NCI-H2196 treated with DMSO at 0.1 percent for 48 hours (cell line): ENCODE data around the gene OVOL1.

Experiments
- DNase-seq: peaks from one replicate; lab custom pipeline; 2025; ENCODE audit not compliant: unreplicated experiment; lab: John Stamatoyannopoulos, UW

OVOL1 gene

DNA sequence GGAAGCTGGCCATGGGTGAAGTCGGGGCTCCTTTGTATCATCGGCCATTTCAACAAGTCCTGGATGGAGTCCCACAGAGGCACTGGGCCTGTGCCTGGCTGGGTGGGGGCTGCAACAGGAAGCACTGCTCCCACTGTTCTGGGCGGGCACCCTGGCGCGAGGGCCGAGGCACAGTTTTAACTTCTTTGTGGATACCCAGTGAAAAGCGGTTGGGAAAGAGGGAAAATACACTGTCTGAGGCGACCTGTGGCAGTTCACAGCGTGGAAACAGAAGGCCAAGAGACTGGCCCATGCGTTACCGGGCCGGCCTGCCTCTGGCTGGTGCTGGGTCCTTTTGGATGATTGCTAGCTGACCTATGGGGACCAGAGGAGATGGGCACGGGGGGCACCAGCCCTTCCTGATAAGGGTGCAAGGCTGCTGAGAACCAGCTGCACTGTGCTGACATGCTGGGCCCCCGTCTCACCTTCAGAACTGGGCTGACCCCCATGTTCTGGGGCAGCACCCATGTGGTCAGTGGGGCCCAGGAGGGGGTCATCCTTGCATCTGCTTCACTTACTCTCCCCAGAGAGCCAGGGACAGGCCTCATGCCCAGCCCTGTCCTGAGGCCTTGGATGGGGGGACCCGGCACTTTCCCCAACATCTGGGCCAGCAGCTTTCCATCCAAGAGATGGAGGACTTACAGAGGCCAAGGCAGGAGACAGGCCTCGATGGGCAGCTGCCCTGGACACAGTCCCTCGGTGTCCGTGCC is 4.2 kb downstream of the OVOL1 start:
- no peak for DNase-seq

DNA sequence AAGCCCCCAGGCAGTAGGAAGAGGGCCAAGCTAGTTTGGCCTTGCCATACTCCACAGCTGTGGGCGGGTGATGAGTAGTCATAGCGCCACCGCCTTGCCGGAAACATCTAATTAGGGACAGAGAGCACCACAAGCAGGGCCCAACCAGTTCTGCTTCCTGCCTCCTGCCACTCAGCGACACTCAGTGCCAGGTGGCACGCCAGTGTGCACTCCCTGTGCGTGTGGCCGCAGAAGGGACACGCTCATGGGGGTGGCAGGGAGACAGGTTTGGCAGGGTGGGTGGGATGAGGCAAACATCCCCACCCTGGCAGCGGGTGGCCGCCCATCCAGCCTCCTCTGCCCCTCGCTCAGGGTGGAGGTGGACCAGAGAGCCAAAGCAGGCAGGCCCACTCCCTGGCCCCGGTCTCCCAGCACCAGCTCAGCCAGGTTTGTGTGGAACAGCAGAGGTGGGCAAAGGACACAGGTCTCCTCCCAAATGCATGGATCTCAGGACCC is 4.9 kb downstream of the OVOL1 start:
- no peak for DNase-seq

DNA sequence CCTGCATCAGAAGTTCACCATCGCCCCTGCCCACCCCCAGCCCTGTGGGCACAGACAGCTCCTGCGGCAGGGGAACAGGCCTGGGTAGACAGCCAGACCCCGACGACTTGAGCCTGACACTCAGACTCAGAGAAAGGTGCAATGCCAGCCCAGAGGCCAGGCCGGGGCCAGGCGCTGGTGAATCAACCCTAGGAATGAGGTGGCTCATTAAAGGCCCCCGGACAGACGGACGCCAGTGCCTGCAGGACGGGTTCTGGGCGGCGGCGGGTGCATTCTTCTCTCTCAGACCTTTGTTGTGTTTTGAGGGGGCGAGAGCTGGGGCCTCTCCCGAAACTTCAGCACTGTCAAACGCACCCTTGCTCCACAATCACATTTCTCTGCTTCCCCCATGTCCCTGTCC is 5.6 kb downstream of the OVOL1 start:
- DNase-seq: no peak

DNA sequence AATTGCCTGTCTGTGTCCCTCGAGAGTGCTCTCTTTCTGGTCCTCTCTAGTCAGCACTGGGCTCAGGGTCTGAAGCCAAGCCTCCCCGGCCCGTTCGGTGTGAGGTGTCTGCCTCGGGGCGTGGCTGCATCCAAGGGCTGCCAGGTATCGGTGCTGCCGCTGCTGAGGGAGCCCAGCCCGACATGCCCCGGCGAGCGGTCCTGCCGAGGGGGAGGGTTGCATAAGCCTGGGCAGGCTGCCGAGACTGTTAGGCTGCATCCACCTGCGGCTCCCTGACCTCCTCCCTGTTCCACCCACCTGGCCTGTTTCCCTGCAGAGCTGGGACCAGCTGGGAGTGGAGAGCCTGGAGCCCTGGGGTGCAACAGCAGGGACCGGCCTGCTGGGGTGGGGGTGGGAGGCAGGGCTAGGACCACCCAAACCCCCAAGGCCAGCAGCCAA is 6.3 kb downstream of the OVOL1 start:
- DNase-seq: peak; percentile 80

DNA sequence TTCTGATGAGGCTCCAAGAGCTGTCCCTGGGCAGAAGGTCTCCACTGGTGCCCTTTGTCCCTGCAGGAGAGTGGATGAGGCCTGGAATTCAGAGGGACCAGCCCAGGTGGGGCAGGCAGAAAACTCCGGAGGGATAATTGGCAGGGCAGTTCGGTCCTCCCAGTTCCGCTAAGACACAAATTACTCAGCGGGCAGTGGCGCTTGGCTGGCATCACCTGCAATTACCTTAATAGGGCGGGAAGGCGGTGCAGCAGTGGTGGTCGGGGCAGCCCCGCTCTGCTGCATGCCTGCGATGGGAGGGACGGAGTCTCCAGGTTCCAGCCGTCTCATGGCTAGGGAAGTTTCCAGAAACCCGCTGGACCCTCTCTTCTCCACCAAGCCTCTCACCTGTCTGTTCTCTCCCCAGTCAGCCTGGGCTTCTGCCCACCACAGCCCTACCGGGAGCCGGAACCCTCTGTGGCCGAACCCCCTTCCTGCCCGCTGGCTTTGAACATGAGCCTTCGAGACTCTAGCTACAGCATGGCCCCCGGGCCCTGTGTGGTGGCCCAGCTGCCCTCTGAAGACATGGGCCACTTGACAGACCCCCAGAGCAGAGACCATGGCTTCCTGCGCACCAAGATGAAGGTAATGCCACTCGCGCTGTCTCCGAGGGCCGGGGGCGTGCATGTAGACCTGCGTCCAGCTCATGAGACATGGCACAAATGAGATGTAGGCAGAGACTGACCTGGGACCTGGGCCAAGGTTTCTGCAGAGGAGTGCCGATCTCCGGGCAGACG is 7.0 kb downstream of the OVOL1 start:
- peak; percentile 8 for DNase-seq

DNA sequence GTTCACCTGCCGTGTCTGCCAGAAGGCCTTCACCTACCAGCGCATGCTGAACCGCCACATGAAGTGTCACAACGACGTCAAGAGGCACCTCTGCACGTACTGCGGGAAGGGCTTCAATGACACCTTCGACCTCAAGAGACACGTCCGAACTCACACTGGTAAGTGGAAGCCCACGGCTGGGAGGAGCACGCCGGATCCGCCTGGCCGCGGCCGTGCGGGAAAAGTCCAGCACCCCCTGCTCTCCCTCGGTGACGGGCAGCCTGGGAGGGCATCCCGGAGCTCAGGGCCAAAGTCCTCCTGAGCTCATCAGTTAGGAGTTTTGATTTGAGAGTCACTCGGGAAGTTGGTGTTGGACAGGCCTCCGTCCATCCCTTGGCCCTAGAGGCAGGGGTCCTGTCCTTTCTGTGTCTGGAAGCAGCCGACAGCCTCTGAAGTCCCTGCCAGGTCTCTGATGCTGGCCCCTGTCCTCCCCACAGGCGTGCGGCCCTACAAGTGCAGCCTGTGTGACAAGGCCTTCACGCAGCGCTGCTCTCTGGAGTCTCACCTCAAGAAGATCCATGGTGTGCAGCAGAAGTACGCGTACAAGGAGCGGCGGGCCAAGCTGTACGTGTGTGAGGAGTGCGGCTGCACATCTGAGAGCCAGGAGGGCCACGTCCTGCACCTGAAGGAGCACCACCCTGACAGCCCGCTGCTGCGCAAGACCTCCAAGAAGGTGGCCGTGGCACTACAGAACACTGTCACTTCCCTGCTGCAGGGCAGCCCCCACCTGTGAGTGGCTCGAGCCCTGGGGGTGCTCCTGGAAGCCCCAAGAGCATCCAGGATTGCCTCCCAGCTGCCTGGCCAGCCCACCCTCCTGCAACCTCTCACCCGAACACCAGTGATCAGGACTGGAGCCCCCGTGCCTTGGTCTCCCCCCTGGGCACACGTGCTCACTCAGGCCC is 8.0 kb downstream of the OVOL1 start:
- no peak for DNase-seq

DNA sequence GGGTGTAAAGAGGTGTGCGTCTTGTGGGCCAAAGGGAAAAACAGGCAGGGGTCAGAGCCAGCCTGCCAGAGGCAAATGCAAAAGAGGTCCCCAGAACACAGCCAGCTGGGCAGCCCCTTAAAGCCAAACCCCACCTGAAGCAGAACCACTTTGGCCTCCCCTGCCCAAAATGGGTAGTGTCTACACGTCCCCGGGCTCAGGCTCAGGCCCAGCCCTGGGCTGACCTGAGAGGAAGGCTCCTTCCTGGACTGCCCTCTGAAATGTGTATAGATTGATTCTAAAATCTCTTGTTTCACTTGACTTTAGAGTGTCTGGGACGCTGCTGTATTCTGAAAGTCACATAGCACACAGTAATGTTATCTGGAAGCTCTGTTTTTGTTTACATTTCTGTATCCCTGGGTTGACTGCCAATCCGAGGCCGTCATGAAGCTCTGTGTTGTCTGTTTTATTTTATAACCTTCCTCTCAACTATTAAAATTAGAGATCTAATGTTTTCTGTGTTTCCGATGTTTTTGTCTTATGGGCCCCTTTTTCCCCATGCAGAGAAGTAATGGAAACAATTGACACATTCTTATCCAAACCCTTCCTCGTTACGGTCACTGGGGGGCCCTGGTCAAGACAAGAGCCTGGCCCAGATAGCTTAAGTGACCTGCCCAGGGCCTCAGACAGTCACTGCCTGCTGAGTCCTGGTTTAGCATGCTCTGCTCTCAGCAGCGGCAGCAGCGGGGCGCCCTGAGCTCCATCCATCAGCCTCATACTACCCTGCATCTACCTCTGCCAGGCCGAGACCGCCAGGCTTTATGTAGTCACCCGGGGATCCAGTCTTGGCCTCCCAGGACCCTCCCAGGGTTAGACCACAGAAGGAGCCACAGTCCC is 10.1 kb downstream of the OVOL1 start:
- DNase-seq: no peak

DNA sequence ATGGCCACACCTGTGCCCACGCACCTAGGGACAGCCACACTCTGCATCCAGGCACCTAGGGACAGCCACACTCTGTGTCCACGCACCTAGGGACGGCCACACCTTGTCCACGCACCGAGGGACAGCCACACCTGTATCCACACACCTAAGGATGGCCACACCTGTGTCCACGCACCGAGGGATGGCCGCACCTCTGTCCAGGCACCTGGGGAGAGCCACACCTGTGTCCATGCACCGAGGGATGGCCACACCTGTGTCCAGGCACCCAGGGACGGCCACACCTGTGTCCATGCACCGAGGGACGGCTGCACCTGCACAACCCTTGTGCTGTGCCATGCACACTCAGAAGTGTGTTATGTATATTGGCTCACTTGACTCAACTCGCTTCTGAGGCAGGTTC is 10.8 kb downstream of the OVOL1 start:
- no peak for DNase-seq

DNA sequence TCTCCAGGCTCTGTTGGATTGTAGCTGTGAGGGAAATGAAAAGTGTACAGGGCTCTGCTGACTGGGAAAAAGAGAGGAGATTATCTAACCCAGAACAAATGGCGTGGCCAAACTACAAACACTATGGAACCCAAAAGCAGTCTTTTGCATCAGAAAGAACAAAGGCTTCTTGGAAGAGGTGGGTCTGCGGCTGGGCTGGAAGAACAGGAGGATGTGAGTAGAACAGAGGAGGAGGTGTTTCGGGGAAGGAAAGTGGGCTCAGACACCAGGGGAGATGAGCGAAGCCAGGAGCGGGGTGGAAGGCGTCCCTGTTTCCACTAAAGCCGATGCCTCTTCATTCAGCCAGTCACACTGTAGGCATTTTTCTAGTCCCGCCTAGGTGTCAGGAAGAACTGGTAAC is 12.0 kb downstream of the OVOL1 start:
- no peak for DNase-seq

DNA sequence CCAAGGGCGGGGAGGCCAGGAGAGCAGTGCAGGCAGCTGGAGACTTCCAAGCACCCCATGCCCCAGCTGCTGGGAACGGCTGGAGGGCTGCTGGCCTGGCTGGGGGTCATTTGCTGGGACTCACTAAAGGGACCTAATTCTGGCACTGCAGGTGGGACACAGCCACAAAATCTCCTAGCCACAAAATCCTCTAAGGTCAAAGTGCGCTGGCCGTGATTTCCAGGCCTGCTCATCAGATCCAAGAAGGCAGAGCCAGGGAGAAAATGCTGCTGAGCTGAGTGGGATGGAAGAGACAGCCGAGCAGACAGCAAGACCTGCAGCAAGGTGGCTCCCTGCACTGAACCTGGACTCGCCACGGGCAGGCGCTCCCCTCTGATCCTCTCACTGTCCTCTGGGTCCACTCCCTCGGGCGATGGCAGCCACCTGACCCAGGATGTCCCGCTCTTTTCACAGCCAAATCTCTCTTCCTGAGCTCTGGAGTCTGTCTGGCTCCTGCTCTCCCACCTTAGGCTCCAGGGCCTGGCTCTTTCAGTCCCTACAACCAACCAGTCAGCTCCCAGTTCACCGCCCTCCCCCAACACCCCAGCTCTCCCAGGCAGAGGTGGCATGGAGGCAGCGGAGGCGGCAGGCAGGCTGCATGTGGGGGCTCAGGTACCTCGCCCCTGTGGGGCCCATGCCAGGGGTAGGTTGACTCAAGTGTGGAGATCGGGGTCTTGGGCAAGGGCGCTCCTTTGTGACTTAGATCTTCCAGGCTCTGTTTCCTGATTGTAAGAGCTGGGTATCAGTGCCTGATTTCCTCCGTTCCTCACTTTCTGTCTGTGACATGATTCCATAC is 14.5 kb downstream of the OVOL1 start:
- no peak for DNase-seq

DNA sequence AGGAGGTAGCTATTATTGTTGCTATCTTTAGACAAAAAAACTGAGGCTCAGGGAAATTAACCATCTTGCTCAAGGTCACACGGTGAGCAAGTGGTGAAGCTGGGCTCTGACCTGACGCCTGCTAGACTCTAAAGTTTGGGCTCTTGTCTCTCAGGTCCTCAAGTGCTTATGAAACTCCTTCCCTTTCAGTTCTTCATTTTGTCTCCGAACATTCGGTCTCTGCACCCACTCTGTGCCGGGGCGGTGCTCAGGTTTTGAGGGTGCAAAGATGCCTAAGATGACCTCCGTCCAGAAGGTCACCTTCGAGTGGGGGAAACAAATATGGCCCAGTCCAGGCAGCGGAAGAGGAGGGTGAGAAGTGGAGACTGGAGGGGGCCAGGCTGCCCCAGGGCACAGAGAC is 16.0 kb downstream of the OVOL1 start:
- no peak for DNase-seq

DNA sequence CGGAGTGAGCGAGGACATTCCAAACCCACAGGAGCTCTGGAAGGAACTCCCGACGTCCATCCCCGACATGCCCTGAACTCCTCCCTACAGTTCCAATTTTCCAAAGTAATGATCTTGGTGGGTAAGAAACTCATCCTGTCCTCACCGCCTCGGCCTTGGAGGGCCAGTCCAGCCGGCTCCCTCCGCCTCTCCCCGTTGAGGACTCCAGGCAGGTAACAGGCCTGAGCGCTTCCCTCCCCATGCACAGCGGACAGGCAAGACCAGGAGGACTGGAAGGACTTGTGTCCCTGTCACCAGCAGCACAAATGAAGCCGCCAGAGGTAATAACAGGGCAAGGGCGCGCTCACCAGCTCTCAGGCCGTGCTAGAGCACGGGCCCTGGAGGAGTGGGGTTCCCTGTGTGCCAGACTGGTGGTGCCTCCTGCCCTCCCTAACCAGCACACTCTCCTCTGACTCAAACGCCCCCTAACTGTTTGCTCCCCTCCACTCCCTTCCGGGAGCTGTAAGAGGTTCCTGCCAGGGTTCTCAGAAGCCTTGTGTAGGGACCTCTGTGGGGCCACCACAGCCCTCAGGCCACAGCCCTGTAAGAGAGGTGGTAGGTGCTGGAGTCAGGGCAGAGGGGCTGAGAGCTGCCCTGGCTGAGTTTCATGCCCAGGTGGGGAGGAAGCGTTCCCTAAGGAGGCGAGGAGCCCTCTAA is 17.1 kb downstream of the OVOL1 start:
- DNase-seq: no peak

DNA sequence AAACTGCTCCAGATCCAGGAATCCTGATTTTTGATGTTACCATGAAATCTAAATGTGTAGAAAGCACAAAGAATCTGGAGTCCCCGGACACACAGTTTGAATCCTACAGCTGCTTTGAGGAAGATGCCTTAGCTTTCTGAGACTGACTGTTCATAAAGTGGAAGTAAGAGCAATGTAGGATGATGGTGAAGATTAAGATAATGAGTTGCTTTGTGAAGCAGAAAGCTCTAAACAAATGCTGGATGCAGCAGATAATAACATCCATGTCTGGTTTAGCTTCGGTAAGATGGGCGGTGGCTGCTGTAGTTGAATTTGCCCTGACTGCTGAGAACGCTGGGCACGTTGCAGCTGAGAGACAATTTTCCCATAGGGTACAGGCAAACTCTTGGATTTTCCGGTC is 20.1 kb downstream of the OVOL1 start:
- DNase-seq: no peak

DNA sequence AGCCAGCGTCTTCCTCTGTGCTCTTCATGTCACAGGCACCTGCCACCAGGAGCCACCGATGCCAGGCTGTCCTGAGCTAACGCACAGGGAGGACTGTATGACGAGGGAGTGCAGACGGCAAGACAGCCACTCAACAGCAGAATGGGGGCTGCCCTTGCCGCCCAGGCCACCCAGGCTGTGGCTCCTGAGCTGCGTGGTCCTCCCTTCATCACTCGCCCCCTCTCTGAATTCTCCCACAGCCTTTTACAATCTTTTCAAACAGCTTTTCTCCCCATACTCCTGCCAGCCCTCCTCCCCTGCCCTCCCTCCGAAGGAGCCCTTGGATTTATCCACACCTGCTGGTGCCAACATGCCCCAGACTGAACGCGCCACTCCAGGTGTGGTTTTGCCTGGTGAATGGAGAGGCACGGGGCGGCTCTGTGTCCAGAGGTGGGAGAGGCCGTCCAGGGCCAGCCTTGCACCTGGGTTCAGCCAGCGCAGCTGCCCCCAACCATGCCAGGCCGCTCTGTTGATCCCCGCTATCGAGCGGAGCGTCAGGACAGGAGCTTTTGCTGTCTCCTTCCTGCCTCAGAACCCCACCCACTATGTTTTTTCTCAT is 22.0 kb downstream of the OVOL1 start:
- no peak for DNase-seq

DNA sequence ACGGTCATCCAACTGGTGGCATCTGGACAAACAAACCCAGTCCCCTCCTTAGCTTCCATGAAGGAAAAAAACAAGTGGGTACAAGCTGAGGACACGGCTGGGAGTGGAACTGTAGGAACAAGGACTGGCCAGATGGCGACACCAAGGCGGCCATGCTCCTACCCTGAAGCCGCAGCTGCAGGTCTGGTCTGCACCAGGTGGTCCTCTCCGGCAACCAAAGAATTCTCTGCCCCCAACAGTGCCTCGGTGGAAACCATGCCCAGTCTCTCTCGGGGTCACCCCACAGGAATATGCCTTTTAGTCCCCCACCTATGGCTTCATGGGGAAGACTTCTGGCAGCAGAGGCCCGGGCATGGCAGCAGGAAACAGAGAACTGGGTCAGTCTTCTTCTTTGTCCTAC is 22.6 kb downstream of the OVOL1 start:
- DNase-seq: no peak

DNA sequence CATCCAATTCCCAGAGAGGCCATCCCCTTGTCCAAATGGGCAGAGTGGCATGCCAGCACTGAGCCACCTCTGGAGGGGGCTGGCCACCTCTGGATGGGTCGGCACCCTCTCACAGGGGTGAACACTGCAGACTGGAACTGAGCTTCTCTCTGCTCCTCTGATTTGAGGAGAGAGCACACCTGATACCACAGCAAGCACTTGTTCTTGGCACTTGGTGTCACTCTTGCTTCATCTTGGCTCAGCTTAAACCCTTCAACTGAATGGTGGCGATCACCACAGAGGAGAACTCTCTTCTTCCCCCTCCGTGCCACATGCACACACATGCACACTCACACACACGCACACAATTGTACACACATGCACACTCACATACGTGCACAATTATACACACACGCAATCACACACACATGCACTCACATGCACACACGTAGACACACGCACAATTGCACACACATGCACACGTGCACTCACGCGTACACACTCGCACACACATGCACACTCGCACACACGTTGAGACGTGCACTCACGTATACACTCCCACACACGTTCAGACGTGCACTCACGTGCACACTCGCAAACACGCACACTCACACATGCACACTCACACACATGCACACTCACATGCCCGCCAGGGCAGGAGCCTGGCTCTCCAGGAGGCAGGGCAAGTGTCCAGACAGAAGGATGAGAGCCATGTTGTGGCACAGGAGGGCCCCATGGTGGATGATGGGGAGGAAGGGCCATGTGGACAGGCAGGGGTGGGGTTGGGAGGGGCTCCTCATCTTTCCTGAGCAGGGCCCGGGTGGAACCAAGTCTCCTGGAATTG is 23.4 kb downstream of the OVOL1 start:
- DNase-seq: peak; percentile 7

DNA sequence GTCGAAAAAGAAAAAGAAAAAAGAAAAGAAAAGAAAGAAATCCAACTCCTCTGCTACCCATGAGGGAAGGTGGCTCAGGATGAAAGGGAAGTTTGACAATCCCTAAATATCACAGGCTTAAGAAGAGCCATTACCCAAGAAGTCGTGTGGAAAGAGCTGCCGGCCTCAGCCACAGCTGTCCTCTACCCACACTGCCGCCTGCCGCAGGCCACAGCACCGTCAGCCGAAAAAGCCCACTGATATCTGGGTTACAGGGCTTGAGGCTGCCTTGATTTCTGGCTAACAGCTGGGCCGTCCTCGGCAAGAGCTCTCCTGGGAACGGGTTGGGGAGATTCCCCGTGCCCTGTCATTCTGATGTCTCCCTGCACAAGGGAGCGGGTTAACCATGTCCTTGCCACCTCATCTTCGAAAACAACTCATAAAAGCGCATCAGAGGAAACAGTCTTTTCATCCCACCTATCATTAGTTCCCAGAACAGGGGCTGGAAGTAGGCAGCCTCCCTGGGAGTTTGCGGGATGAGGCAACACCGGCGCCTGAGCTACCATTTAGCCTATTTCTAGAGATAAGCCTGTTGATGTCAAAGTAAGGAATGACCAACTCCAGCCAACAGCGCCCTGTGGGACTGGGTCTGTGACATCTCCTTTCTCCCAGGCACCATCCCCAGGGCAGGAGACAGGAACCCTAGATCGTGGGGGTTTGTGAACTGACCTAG is 25.1 kb downstream of the OVOL1 start:
- DNase-seq: no peak
